ENCODE data around the gene CELA2B.
"Not testable (repeated sequence)": the region's sequence is repeated elsewhere in the genome, so short reads cannot be mapped to it uniquely, and the experiment has no call there.

CELA2B gene

GRCh38 chr1:15475752-15476314 is at the start of gene CELA2B:
TSS of gene CELA2B (plus strand) at chr1:15476104. CDS start at chr1:15476126, 22 bp downstream.
- DNase-seq (ENCODE audit: low spot score) = no peak

GRCh38 chr1:15426492-15427279 is 49.2 kb upstream of the CELA2B start:
- DNase-seq (ENCODE audit: low spot score) = no peak

- DNase-seq (ENCODE audit: low spot score) = no peak
These were observed 48.6 kb upstream of the CELA2B start for GRCh38 chr1:15427280-15427666.

- not testable (repeated sequence) for DNase-seq (ENCODE audit: low spot score)
These were observed 47.7 kb upstream of the CELA2B start for GRCh38 chr1:15428252-15428651.

GRCh38 chr1:15428815-15429435 is 47.0 kb upstream of the CELA2B start:
- no peak for DNase-seq (ENCODE audit: low spot score)

- no peak for DNase-seq (ENCODE audit: low spot score)
These were observed 46.2 kb upstream of the CELA2B start for GRCh38 chr1:15429701-15430149.

- DNase-seq (ENCODE audit: low spot score) = peak; percentile 85
These were observed 44.9 kb upstream of the CELA2B start for GRCh38 chr1:15430787-15431570.

- no peak for DNase-seq (ENCODE audit: low spot score)
These were observed 44.3 kb upstream of the CELA2B start for GRCh38 chr1:15431571-15431948.

GRCh38 chr1:15432324-15432723 is 43.6 kb upstream of the CELA2B start:
- no peak for DNase-seq (ENCODE audit: low spot score)

GRCh38 chr1:15433471-15433870 is 42.4 kb upstream of the CELA2B start:
- no peak for DNase-seq (ENCODE audit: low spot score)

- DNase-seq (ENCODE audit: low spot score) = not testable (repeated sequence)
These were observed 41.2 kb upstream of the CELA2B start for GRCh38 chr1:15434739-15435138.

GRCh38 chr1:15435239-15436077 is 40.4 kb upstream of the CELA2B start:
- no peak for DNase-seq (ENCODE audit: low spot score)

GRCh38 chr1:15436881-15437442 is 38.9 kb upstream of the CELA2B start:
- no peak for DNase-seq (ENCODE audit: low spot score)

GRCh38 chr1:15439325-15439724 is 36.6 kb upstream of the CELA2B start:
- DNase-seq (ENCODE audit: low spot score) = no peak

GRCh38 chr1:15440357-15440756 is 35.5 kb upstream of the CELA2B start:
- no peak for DNase-seq (ENCODE audit: low spot score)

- DNase-seq (ENCODE audit: low spot score) = no peak
These were observed 34.7 kb upstream of the CELA2B start for GRCh38 chr1:15441247-15441646.

- DNase-seq (ENCODE audit: low spot score) = no peak
These were observed 33.8 kb upstream of the CELA2B start for GRCh38 chr1:15442119-15442518.

- no peak for DNase-seq (ENCODE audit: low spot score)
These were observed 33.1 kb upstream of the CELA2B start for GRCh38 chr1:15442759-15443158.

GRCh38 chr1:15443281-15443680 is 32.6 kb upstream of the CELA2B start:
- no peak for DNase-seq (ENCODE audit: low spot score)

- no peak for DNase-seq (ENCODE audit: low spot score)
These were observed 31.2 kb upstream of the CELA2B start for GRCh38 chr1:15444468-15445389.

Data from germinal center (tissue), 1 donor.